CD4-positive, alpha-beta T cell treated with Interleukin-17A for 1 hour (primary cell): ENCODE measurements around the gene CD74.
"Not testable (repeated sequence)": the region's sequence is repeated elsewhere in the genome, so short reads cannot be mapped to it uniquely, and the experiment has no call there.

Experiments used
- DNase-seq: peaks from one replicate; pipeline ENCODE4 v3.0.0-alpha.2; 2020

CD74 gene

DNA sequence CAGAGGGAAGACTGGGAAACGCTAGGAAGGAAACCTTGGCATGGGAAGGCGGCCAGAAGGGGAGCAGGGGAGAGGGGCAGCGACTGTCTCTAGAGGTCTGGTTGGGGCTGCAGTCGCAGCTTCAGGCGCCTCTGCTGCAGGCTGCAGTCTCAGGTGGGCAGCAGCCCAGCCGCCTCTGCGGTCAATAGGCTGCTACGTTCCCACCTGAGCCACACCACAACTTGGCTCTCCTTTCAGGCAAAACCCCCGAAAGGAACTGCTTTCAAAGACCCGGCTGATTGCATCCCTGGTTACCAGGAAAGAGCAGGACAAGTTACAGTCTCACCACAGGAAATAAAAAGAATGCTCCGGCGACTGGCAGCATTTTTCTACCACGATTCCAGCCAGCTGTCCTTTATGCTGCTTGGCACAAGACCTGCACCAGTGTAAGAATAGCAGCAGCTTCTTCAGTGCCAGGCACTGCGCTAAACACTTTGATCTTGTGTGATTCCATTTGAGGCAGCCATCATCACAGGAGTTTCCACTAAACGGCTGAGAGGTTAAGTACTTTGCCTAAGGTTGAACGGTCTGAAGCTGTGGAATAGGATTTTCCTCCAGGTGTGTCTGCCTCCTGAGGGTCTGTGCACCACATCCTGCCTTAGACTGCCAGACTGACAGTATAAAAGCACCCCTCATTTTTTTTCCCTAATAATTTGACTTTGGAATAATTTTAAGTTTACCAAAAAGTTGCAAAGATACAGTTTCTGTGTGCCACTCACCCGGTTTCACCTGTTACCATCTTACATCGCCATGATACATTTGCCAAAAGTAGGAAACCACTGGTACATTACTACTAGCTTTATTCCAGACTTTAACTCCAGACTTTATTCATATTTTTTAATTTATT is 29.3 kb upstream of the CD74 start:
- DNase-seq: no peak

DNA sequence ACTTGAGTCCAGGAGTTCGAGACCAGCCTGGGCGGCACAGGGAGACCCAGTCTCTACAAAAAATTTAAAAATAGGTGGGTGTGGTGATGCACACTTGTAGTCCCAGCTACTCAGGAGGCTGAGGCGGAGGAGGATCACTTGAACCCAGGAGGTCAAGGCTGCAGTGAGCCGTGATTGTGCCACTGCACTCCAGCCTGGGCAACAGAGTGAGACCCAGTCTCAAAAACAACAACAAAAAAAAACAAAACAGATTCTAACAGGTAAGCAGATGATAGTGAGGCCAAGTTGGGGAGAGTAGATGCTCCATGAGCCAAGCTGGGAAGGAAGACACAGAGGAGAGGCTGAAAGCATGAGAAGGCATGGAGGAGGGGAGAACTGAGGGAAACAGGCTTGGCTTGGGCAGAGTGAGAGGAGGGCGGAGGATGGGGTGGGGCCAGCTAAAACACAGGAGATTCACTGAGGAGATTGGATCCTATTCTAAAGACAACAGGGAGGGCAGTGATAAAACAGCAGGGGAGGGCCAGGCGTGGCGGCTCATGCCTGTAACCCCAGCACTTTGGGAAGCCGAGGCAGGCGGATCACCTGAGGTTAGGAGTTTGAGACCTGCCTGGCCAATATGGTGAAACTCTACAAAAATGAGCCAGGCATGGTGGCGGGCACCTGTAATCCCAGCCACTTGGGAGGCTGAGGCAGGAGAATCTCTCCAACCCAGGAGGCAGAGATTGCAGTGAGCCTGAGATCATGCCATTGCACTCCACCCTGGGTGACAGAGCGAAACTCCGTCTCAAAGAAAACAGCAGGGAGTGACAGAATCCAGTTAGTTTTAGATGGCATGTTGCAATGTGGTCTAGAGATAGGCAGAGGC is 28.5 kb upstream of the CD74 start:
- DNase-seq: no peak

GRCh38 chr5:150438873-150439546 is 26.3 kb upstream of the CD74 start:
- DNase-seq: no peak

DNA sequence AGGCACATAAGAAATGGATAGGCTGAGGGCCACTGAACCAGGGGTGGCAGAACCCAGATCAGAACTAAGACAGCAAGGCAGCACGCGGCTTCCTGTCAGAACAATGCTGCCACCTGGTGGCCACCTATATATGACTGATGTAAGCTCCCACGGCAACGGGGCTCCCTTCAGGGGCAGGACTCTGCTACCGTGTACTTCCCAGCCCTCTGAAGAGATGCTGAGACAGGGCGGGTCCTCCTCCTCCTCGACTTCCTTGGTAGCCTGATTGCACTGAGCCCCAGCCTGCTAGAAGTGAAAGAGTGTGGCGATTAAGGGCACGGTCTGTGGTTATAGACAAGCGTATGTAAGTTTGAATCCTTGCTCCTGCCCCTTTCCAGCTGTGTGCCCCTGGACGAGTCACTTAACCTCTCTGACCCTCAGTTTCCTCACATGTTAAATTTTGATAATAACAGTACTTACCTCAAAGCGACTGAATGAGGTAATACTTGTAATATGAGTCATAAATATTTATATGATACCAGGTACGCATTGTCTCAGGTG is 23.5 kb upstream of the CD74 start:
- DNase-seq: peak; percentile 93

GRCh38 chr5:150434464-150434863 is 21.8 kb upstream of the CD74 start:
- no peak for DNase-seq

- no peak for DNase-seq
Measured at GRCh38 chr5:150431574-150431973, 18.9 kb upstream of the CD74 start.

DNA sequence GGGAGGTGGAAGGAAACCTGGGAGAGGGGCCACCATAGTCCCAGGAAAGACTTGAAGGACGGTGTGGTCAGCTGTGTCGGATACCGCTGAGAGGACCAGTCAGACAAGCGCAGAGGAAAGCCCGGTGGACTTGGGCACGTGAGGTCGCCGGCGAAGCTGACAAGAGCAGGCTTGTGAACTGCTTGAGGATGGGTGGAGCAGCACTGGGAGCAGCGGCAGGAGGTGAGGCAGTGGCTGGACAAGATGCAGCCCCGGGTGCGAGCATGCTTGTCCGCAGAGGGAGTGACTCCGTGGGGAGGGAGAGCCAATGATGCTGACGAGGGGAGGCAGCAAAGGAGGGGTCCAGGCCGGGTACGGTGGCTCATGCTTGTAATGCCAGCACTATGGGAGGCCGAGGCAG is 18.3 kb upstream of the CD74 start:
- DNase-seq: no peak

DNA sequence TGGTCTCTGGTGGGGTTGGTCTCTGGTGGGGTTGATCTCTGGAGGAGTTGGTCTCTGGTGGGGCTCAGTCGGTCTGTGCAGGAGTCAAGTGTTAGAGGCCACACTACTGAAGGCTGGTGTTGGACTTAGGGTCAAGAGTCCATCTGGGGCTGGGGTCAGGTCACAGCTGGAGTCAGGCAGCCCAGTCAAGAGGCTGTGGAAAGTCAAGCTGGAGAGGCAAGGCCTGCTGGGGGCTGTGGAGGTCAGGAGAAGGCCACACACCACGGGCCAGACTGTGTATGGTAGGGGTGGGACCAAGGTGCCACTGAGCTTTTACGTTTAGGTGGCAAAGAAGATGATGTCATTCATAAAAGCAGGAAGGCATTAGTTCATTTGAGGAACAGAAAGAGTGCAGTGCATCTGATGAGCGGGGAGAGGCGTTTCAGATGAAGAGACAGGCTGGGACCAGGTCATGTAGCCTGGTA is 16.7 kb upstream of the CD74 start:
- no peak for DNase-seq

- DNase-seq: no peak
Measured at GRCh38 chr5:150428978-150429377, 16.3 kb upstream of the CD74 start.

DNA sequence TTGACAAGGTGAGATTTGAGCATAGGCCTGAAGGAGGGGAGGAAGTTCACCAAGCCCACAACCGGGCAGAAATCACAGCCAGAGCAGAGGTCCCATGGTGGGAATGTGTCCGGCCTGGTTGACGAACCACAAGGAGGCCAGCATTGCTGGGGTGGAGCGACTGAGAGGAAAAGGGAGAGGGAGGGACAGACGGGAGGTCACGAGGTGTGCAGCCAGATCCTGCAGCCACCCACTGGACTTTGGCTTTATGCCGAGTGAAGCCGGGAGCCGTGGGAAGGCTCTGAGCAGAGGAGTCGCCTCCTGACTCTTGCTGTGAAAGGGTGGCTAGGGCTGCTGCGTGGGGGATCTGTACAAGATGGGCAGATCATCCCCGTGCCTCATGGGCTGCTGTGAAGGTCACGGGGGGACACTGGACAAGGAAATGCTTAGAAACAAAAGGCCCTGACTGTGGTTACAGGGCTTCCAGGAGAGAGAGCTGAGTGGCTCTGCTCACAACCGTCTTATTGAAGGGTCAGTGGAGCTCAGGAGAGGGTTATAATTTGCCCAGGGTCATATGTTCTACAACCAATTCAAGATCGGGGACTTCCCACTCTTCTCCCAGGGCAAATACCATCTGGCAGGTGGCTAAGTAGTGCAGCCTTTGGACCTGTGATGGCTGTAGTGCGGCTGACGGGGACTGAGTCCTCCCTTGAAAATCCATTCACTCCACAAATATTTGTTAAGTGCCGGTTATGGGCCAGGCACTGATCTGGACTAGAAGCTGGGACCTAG is 15.6 kb upstream of the CD74 start:
- no peak for DNase-seq

- DNase-seq: not testable (repeated sequence)
Measured at GRCh38 chr5:150426165-150426564, 13.5 kb upstream of the CD74 start.

DNA sequence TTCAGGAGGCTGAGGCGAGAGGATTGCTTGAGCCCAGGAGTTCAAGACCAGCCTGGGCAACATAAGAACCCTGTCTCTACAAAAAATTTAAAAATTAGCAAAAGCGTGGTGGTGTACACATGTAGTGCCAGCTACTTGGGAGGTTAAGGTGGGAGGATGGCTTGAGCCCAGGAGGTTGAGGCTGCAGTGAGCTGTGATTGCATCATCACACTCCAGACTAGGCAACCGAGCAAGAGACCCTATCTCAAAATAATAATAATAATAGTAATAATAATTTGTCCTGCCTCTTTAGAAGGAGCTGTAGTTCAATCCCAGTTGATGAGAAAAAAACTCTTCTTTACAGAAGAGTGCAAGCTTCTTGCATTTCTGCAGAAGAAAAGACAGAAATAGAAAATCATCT is 10.0 kb upstream of the CD74 start:
- no peak for DNase-seq

DNA sequence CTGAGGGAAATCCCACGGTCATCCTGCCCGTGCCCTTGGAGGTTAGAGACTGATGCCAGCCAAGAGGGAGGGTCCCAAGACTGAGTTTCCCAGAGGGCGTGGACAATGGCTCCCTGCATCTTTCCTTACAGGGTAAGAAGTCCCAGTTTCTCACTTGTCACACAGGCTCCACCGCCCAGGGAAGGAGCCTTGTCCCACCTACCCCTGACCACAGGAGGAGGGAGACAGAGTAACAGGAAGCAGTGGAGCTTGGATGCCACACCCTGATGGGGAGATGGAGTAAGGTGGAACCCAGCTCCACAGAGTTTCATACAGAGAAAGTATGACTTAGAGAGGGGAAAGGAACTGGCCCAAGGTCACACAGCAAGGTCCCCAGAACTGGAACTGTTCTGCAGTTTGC is 9.4 kb upstream of the CD74 start:
- DNase-seq: no peak

DNA sequence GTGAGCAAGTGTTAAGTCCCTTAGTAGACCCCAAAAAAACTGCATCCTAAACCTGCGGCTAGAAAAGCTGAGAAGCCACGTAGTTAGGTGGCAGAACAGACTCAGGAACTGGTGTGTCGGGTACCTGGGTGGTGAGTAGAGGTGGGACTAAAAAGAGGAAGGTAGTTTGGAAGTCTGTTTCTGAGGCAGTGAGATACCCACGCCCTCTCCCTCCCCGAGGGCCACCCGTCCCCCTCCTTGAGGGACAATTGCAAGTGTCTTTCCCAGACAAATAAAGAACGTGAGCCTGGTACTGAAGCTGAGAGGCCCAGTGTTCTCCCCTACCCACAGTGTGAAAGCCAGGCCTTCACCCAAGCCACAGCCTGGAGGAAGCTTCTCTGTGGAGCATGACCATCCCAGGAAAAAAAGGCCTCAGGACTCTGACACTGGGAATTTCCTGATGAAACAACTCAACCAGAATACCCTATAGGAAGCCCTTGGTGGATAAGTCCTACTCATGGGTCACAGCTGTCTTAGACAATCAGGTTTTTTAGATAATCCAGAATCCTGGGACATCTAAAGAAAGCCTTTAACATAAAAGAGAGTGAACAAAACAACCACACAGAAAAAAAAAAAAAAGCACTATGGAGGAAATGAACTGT is 7.0 kb upstream of the CD74 start:
- DNase-seq: no peak

- DNase-seq: peak; percentile 14
Measured at GRCh38 chr5:150413902-150414790, 1.4 kb upstream of the CD74 start.

- no peak for DNase-seq
Measured at GRCh38 chr5:150413176-150413901, 629 bp upstream of the CD74 start.

- DNase-seq: peak; percentile 80
Measured at GRCh38 chr5:150411245-150411979, 1.3 kb downstream of the CD74 start.

DNA sequence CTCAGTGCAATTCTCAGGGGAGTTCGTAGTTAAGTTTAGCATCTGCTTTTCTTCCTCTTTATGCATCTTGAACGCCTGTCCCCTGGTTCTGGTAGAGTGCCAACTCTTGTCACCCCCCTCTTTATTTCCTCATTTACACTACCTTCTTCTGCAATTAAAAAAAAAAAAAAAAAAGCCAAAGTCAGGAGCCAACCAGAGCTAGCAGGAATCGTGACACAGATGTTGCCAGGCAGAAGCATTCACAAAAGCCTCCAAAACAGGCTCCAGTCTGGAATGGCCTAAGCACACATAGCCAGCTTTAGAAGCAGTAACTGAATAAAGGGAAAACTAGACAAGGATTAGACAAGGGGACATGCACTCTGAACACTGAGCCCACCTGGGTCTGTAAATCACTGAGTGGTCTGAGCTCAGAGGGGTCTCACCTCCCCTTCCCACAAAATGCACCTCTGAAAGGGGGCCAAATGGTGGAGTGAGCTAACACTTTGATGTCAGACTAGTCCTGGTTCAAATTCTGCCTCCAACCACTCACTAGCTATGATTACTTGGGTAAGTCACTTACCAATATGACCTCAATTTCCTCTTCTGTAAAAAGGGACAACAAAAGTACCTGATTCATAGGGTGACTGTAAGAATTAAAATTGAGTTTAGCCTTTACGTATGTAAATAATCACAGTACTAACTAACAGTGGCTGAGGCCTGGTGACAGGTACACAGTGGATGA is 2.0 kb downstream of the CD74 start:
- DNase-seq: peak; percentile 77
